Trophoblast cell (in vitro differentiated cells and primary cell): ENCODE data around the gene TSSK1B. TPM values are rescaled to one million over a fixed set of nuclear protein-coding genes. Genes with fewer than 3 reads are reported as not detected.

Experiments
- DNase-seq, 2 donors: peaks; one replicate each; pipeline ENCODE4 v3.0.0-alpha.2; 2016
- H2AFZ ChIP-seq: 2 replicates; pipeline ENCODE4 v1.6.1; 2013; ENCODE audit warnings: low read length, moderate library complexity, mild to moderate bottlenecking; ENCODE audit not compliant: insufficient read depth, poor library complexity
- H2AK5ac ChIP-seq: 2 replicates; pipeline ENCODE4 v1.6.1; 2013; ENCODE audit warnings: mild to moderate bottlenecking, low read length
- H2BK120ac ChIP-seq: 2 replicates; pipeline ENCODE4 v1.6.1; 2013; ENCODE audit warnings: low read length, mild to moderate bottlenecking, moderate library complexity; ENCODE audit not compliant: insufficient read depth, poor library complexity
- H2BK12ac ChIP-seq: 2 replicates; pipeline ENCODE4 v1.6.1; 2013; ENCODE audit warnings: mild to moderate bottlenecking, low read length, moderate library complexity
- H2BK5ac ChIP-seq: 2 replicates; pipeline ENCODE4 v1.6.1; 2013; ENCODE audit warnings: low read length, low read depth, moderate library complexity, mild to moderate bottlenecking; ENCODE audit not compliant: poor library complexity
- H3K14ac ChIP-seq: 2 replicates; pipeline ENCODE4 v1.6.1; 2013; ENCODE audit warnings: mild to moderate bottlenecking, low read length
- H3K18ac ChIP-seq: 2 replicates; pipeline ENCODE4 v1.6.1; 2013; ENCODE audit warnings: mild to moderate bottlenecking, low read length
- H3K23ac ChIP-seq: 2 replicates; pipeline ENCODE4 v1.6.1; 2013; ENCODE audit warnings: low read length
- H3K27ac ChIP-seq: 2 replicates; pipeline ENCODE4 v1.5.1; 2013; ENCODE audit warnings: low read depth, mild to moderate bottlenecking, inconsistent platforms, low read length, moderate library complexity
- H3K27me3 ChIP-seq: 2 replicates; pipeline ENCODE4 v1.6.1; 2013; ENCODE audit warnings: inconsistent platforms, mild to moderate bottlenecking, low read length, moderate library complexity; ENCODE audit not compliant: insufficient read depth
- H3K36me3 ChIP-seq, 2 experiments: 1 replicate in 1 of 2; 2 replicates in 1 of 2; pipeline ENCODE4 v1.6.1; 2013; ENCODE audit warnings: low read length in 2 of 2, mild to moderate bottlenecking in 2 of 2, moderate library complexity in 1 of 2; ENCODE audit not compliant: insufficient read depth in 2 of 2, control insufficient read depth in 1 of 2
- H3K4ac ChIP-seq: 2 replicates; pipeline ENCODE4 v1.6.1; 2013; ENCODE audit warnings: low read depth, mild to moderate bottlenecking, low read length, moderate library complexity
- H3K4me1 ChIP-seq, 2 experiments: 1 replicate in 1 of 2; 2 replicates in 1 of 2; pipeline ENCODE4 v1.6.1; 2013; ENCODE audit warnings: low read length in 2 of 2, mild to moderate bottlenecking in 2 of 2, moderate library complexity in 1 of 2; ENCODE audit not compliant: insufficient read depth in 2 of 2, control insufficient read depth in 1 of 2
- H3K4me2 ChIP-seq: 2 replicates; pipeline ENCODE4 v1.6.1; 2013; ENCODE audit warnings: inconsistent platforms, mild to moderate bottlenecking, low read length, moderate library complexity
- H3K4me3 ChIP-seq: 2 replicates; pipeline ENCODE4 v1.5.1; 2013; ENCODE audit warnings: mild to moderate bottlenecking, low read depth, low read length, inconsistent platforms
- H3K79me1 ChIP-seq: one replicate; pipeline ENCODE4 v1.6.1; 2013; ENCODE audit warnings: low read length
- H3K79me2 ChIP-seq: 2 replicates; pipeline ENCODE4 v1.6.1; 2013; ENCODE audit warnings: low read length, mild to moderate bottlenecking; ENCODE audit not compliant: control insufficient read depth, insufficient read depth, poor library complexity
- H3K9ac ChIP-seq: 2 replicates; pipeline ENCODE4 v1.6.1; 2013; ENCODE audit warnings: mild to moderate bottlenecking, low read length
- H3K9me3 ChIP-seq: 2 replicates; pipeline ENCODE4 v1.6.1; 2013; ENCODE audit warnings: low read depth, mild to moderate bottlenecking, control low read depth, inconsistent platforms, low read length; ENCODE audit not compliant: insufficient read depth
- H4K12ac ChIP-seq: 2 replicates; pipeline ENCODE4 v1.6.1; 2013; ENCODE audit warnings: low read depth, mild to moderate bottlenecking, low read length, moderate library complexity
- H4K8ac ChIP-seq: 2 replicates; pipeline ENCODE4 v1.6.1; 2013; ENCODE audit warnings: low read depth, mild to moderate bottlenecking, low read length, moderate library complexity
- H4K91ac ChIP-seq: one replicate; pipeline ENCODE4 v1.6.1; 2013; ENCODE audit warnings: low read depth, mild to moderate bottlenecking, low read length, moderate library complexity
- WGBS: extraction: QIAGEN DNeasy Blood & Tissue Kit; methylation state at CpG from one replicate; pipeline ENCODE4 v1.1.7; 2013; ENCODE audit warnings: missing lambda C conversion rate; ENCODE audit not compliant: insufficient read length, insufficient coverage; ENCODE audit errors: extremely low coverage; 5-methylcytosine and 5-hydroxymethylcytosine counted together
- polyA plus RNA-seq: library from polyadenylated mRNA; stranded (reverse); fragments of 200-250 nt; gene quantifications from 2 replicates; pipeline ENCODE4 v1.2.3, GENCODE V29; 2013

TSSK1B gene
- polyA plus RNA-seq, result not detected in 2 replicates

- no peak within 1 kb of the TSS for H3K14ac ChIP-seq
- H3K27me3 ChIP-seq, result no peaks in the 10 kb centered on the region
- H3K36me3 ChIP-seq, result no peaks in the 10 kb centered on the region
- no peaks in the 10 kb centered on the region for H3K4me1 ChIP-seq
- no peak within 1 kb of the TSS for H3K18ac ChIP-seq
- H2BK5ac ChIP-seq, result no peak within 1 kb of the TSS
- no peak within 1 kb of the TSS for H3K4me2 ChIP-seq
- H3K27ac ChIP-seq, result no peak within 1 kb of the TSS
- H2AK5ac ChIP-seq, result no peak within 1 kb of the TSS
- H3K23ac ChIP-seq, result no peak within 1 kb of the TSS
- DNase-seq, result no peak
- peaks cover 2% of the 10 kb centered on the region for H3K9me3 ChIP-seq
- peak within 1 kb of the TSS; percentile 27 for H3K4me3 ChIP-seq
- no peaks in the 10 kb centered on the region for H3K79me1 ChIP-seq
- H3K79me2 ChIP-seq, result no peaks in the 10 kb centered on the region
- H3K9ac ChIP-seq, result no peak within 1 kb of the TSS
- WGBS, result no CpG with 5 or more reads among the region's 3 CpGs
- H3K4ac ChIP-seq, result no peak within 1 kb of the TSS
- no peak within 1 kb of the TSS for H4K12ac ChIP-seq
- H4K8ac ChIP-seq, result no peak within 1 kb of the TSS
- H2AFZ ChIP-seq, result no peak within 1 kb of the TSS
- H4K91ac ChIP-seq, result no peak within 1 kb of the TSS
- no peak within 1 kb of the TSS for H2BK120ac ChIP-seq
- no peak within 1 kb of the TSS for H2BK12ac ChIP-seq
These were observed at the start of gene TSSK1B for GRCh38 chr5:113434889-113435288. Gene TSSK1B (minus strand): TSS chr5:113434989. CDS start chr5:113434839, 150 bp downstream.

- Histone ChIP-seq H2AFZ (no peak overlapping the region), H3K27ac (no peak overlapping the region), H4K8ac (no peak overlapping the region), H3K4me2 (no peak overlapping the region), H3K4me3 (no peak overlapping the region), H3K79me2 (no peaks in the 10 kb centered on the region), H3K4ac (no peak overlapping the region), H3K14ac (no peak overlapping the region), H2BK12ac (no peak overlapping the region), H3K9ac (no peak overlapping the region), H3K23ac (no peak overlapping the region), H4K12ac (no peak overlapping the region), H3K4me1 (no peaks in the 10 kb centered on the region), H3K27me3 (no peaks in the 10 kb centered on the region), H3K18ac (no peak overlapping the region), H4K91ac (no peak overlapping the region), H2BK5ac (no peak overlapping the region), H3K79me1 (no peaks in the 10 kb centered on the region), H3K36me3 (no peaks in the 10 kb centered on the region), H2BK120ac (no peak overlapping the region), H3K9me3 (no peaks in the 10 kb centered on the region), H2AK5ac (no peak overlapping the region)
- WGBS, result no CpG with 5 or more reads among the region's 5 CpGs
- DNase-seq, result no peak
These were observed 45.5 kb upstream of the TSSK1B start for GRCh38 chr5:113480243-113480642.

- no peaks in the 10 kb centered on the region for H3K36me3 ChIP-seq
- no peak overlapping the region for H4K91ac ChIP-seq
- H3K14ac ChIP-seq, result no peak overlapping the region
- H2AK5ac ChIP-seq, result no peak overlapping the region
- H2BK120ac ChIP-seq, result no peak overlapping the region
- no peaks in the 10 kb centered on the region for H3K27me3 ChIP-seq
- H3K18ac ChIP-seq, result no peak overlapping the region
- no peaks in the 10 kb centered on the region for H3K9me3 ChIP-seq
- no peak overlapping the region for H3K4me2 ChIP-seq
- no peaks in the 10 kb centered on the region for H3K79me2 ChIP-seq
- no peaks in the 10 kb centered on the region for H3K79me1 ChIP-seq
- no peak for DNase-seq
- no peak overlapping the region for H2BK5ac ChIP-seq
- H3K23ac ChIP-seq, result no peak overlapping the region
- H2AFZ ChIP-seq, result no peak overlapping the region
- no CpG with 5 or more reads among the region's 3 CpGs for WGBS
- H3K4ac ChIP-seq, result no peak overlapping the region
- no peak overlapping the region for H2BK12ac ChIP-seq
- H3K4me1 ChIP-seq, result no peaks in the 10 kb centered on the region
- no peak overlapping the region for H3K4me3 ChIP-seq
- H3K9ac ChIP-seq, result no peak overlapping the region
- H3K27ac ChIP-seq, result no peak overlapping the region
- no peak overlapping the region for H4K12ac ChIP-seq
- H4K8ac ChIP-seq, result no peak overlapping the region
These were observed 43.9 kb upstream of the TSSK1B start for GRCh38 chr5:113478691-113479090.

- Histone ChIP-seq H3K18ac (no peak overlapping the region), H2AK5ac (no peak overlapping the region), H2AFZ (no peak overlapping the region), H4K91ac (no peak overlapping the region), H4K12ac (no peak overlapping the region), H3K14ac (no peak overlapping the region), H3K27ac (no peak overlapping the region), H2BK120ac (no peak overlapping the region), H3K27me3 (no peaks in the 10 kb centered on the region), H3K23ac (no peak overlapping the region), H2BK5ac (no peak overlapping the region), H3K4me1 (no peaks in the 10 kb centered on the region), H3K9ac (no peak overlapping the region), H3K4me3 (no peak overlapping the region), H3K36me3 (no peaks in the 10 kb centered on the region), H4K8ac (no peak overlapping the region), H3K79me2 (no peaks in the 10 kb centered on the region), H3K79me1 (no peaks in the 10 kb centered on the region), H3K4ac (no peak overlapping the region), H3K9me3 (peaks cover 6% of the 10 kb centered on the region), H2BK12ac (no peak overlapping the region), H3K4me2 (no peak overlapping the region)
- no CpG with 5 or more reads among the region's 5 CpGs for WGBS
- no peak for DNase-seq
These were observed 39.4 kb upstream of the TSSK1B start for GRCh38 chr5:113474100-113474728.
